Chondrocyte (in vitro differentiated cells): ENCODE results near the gene ANKRD6. TPM values are rescaled to one million over a fixed set of nuclear protein-coding genes. Genes with fewer than 3 reads are reported as not detected.

Experiments
- DNase-seq: peaks from one replicate; pipeline ENCODE4 v3.0.0; 2021; ENCODE audit warnings: mixed read lengths, low spot score
- H3K27ac Mint-ChIP-seq: one replicate; pipeline ENCODE4 v1.8.0; 2021; ENCODE audit warnings: mild to moderate bottlenecking, moderate library complexity, mixed read lengths; ENCODE audit not compliant: unreplicated experiment
- H3K27me3 Mint-ChIP-seq: 2 replicates; pipeline ENCODE4 v1.8.0; 2021; ENCODE audit warnings: low read depth, mixed read lengths
- H3K36me3 Mint-ChIP-seq: 2 replicates; pipeline ENCODE4 v1.8.0; 2021; ENCODE audit warnings: low read depth, mixed read lengths
- H3K4me1 Mint-ChIP-seq: 2 replicates; pipeline ENCODE4 v1.8.0; 2021; ENCODE audit warnings: low read depth, mild to moderate bottlenecking, mixed read lengths
- H3K4me3 Mint-ChIP-seq: one replicate; pipeline ENCODE4 v1.8.0; 2021; ENCODE audit warnings: mild to moderate bottlenecking, moderate library complexity, mixed read lengths; ENCODE audit not compliant: unreplicated experiment
- H3K9me3 Mint-ChIP-seq: 2 replicates; pipeline ENCODE4 v1.8.0; 2021; ENCODE audit warnings: low read depth, mixed read lengths
- CTCF ChIP-seq: fragments of 200-600 bp; sonication (generic); IDR thresholded peaks from 2 replicates; pipeline ENCODE4 v1.5.0; 2021; ENCODE audit warnings: antibody characterized with exemption, mild to moderate bottlenecking, moderate library complexity
- total RNA-seq: library from RNA; stranded (reverse); gene quantifications from 3 replicates; pipeline ENCODE4 v1.2.1, GENCODE V29; 2021

Gene ANKRD6
- total RNA-seq, 1 donor from 2014 or later: 31.3 TPM

GRCh38 chr6:89590133-89590532, 157.2 kb downstream of the ANKRD6 start:
- DNase-seq: no peak
- H3K36me3 Mint-ChIP-seq: no peaks in the 10 kb centered on the region
- peaks cover 7% of the 10 kb centered on the region for H3K4me1 Mint-ChIP-seq
- H3K4me3 Mint-ChIP-seq: no peak overlapping the region
- no peaks in the 10 kb centered on the region for H3K9me3 Mint-ChIP-seq
- no peak overlapping the region for H3K27ac Mint-ChIP-seq
- no peaks in the 10 kb centered on the region for H3K27me3 Mint-ChIP-seq
- no peak for TF ChIP-seq CTCF

- Mint-ChIP-seq H3K9me3 (no peaks in the 10 kb centered on the region), H3K36me3 (no peaks in the 10 kb centered on the region), H3K4me1 (no peaks in the 10 kb centered on the region), H3K4me3 (no peak overlapping the region), H3K27me3 (no peaks in the 10 kb centered on the region), H3K27ac (no peak overlapping the region)
- TF ChIP-seq CTCF: no peak
- no peak for DNase-seq
Measured at GRCh38 chr6:89591745-89592144, 158.8 kb downstream of the ANKRD6 start.

GRCh38 chr6:89596056-89596455, 163.1 kb downstream of the ANKRD6 start:
- TF ChIP-seq CTCF: no peak
- Mint-ChIP-seq H3K4me1 (peaks cover 5% of the 10 kb centered on the region), H3K36me3 (peaks cover 4% of the 10 kb centered on the region), H3K4me3 (no peak overlapping the region), H3K9me3 (peaks cover 2% of the 10 kb centered on the region), H3K27me3 (no peaks in the 10 kb centered on the region), H3K27ac (no peak overlapping the region)
- no peak for DNase-seq

GRCh38 chr6:89596484-89596883, 163.5 kb downstream of the ANKRD6 start:
- Mint-ChIP-seq H3K4me1 (peaks cover 5% of the 10 kb centered on the region), H3K27ac (no peak overlapping the region), H3K4me3 (no peak overlapping the region), H3K36me3 (peaks cover 4% of the 10 kb centered on the region), H3K9me3 (peaks cover 2% of the 10 kb centered on the region), H3K27me3 (no peaks in the 10 kb centered on the region)
- TF ChIP-seq CTCF: no peak
- DNase-seq: no peak

GRCh38 chr6:89597372-89597771, 164.4 kb downstream of the ANKRD6 start:
- no peak overlapping the region for H3K27ac Mint-ChIP-seq
- DNase-seq: no peak
- H3K9me3 Mint-ChIP-seq: peaks cover 2% of the 10 kb centered on the region
- peaks cover 5% of the 10 kb centered on the region for H3K4me1 Mint-ChIP-seq
- peaks cover 4% of the 10 kb centered on the region for H3K36me3 Mint-ChIP-seq
- no peak overlapping the region for H3K4me3 Mint-ChIP-seq
- TF ChIP-seq CTCF: no peak
- no peaks in the 10 kb centered on the region for H3K27me3 Mint-ChIP-seq
